Activated CD8-positive, alpha-beta memory T cell treated with anti-CD3 and anti-CD28 coated beads, Interleukin-2, amount 50 U/mL, for 1 hour (primary cell): ENCODE measurements around the gene SMIM14.
"Not testable (repeated sequence)": the region's sequence is repeated elsewhere in the genome, so short reads cannot be mapped to it uniquely, and the experiment has no call there.

ENCODE experiments used
- DNase-seq: peaks from one replicate; pipeline ENCODE4 v3.0.0-alpha.2; 2020; ENCODE audit errors: extremely low read depth

Gene SMIM14

GRCh38 chr4:39638354-39639239, at the start of gene SMIM14:
SMIM14 (minus strand) TSS chr4:39638865; CDS start chr4:39605145, 33,720 bp downstream.
- DNase-seq: peak; percentile 77

GRCh38 chr4:39687014-39687413, 48.3 kb upstream of the SMIM14 start:
- DNase-seq: no peak

GRCh38 chr4:39685990-39686389, 47.3 kb upstream of the SMIM14 start:
- DNase-seq: no peak

- no peak for DNase-seq
These were observed 43.5 kb upstream of the SMIM14 start for GRCh38 chr4:39682138-39682537.

- DNase-seq: not testable (repeated sequence)
These were observed 42.3 kb upstream of the SMIM14 start for GRCh38 chr4:39681003-39681402.

GRCh38 chr4:39675681-39676080, 37.0 kb upstream of the SMIM14 start:
- not testable (repeated sequence) for DNase-seq

- not testable (repeated sequence) for DNase-seq
These were observed 31.6 kb upstream of the SMIM14 start for GRCh38 chr4:39670296-39670695.

- no peak for DNase-seq
These were observed 30.2 kb upstream of the SMIM14 start for GRCh38 chr4:39668887-39669286.

GRCh38 chr4:39667706-39668105, 29.0 kb upstream of the SMIM14 start:
- DNase-seq: no peak

- no peak for DNase-seq
These were observed 26.4 kb upstream of the SMIM14 start for GRCh38 chr4:39664828-39665731.

GRCh38 chr4:39662683-39663082, 24.0 kb upstream of the SMIM14 start:
- DNase-seq: no peak

GRCh38 chr4:39660757-39661156, 22.1 kb upstream of the SMIM14 start:
- no peak for DNase-seq

GRCh38 chr4:39660045-39660444, 21.4 kb upstream of the SMIM14 start:
- no peak for DNase-seq

- no peak for DNase-seq
These were observed 20.1 kb upstream of the SMIM14 start for GRCh38 chr4:39658756-39659155.

- DNase-seq: no peak
These were observed 18.8 kb upstream of the SMIM14 start for GRCh38 chr4:39657465-39657864.

GRCh38 chr4:39656638-39657037, 18.0 kb upstream of the SMIM14 start:
- DNase-seq: not testable (repeated sequence)

GRCh38 chr4:39655876-39656275, 17.2 kb upstream of the SMIM14 start:
- no peak for DNase-seq

GRCh38 chr4:39655211-39655610, 16.5 kb upstream of the SMIM14 start:
- no peak for DNase-seq

GRCh38 chr4:39651586-39651985, 12.9 kb upstream of the SMIM14 start:
- DNase-seq: not testable (repeated sequence)

GRCh38 chr4:39649639-39650265, 11.1 kb upstream of the SMIM14 start:
- DNase-seq: no peak

- DNase-seq: no peak
These were observed 10.3 kb upstream of the SMIM14 start for GRCh38 chr4:39648827-39649558.
